Inflammatory macrophage treated with lipopolysaccharide for 1 hour (primary cell): ENCODE measurements around the gene C2CD4B.

Experiments
- DNase-seq, 2 donors: peaks; one replicate each; pipeline ENCODE4 v3.0.0-alpha.2; 2020 to 2022

The C2CD4B gene

GRCh38 chr15:62165104-62165792 is at the start of gene C2CD4B:
TSS of gene C2CD4B (minus strand) at chr15:62165285. CDS start at chr15:62164984, 301 bp downstream.
- no peak for DNase-seq

- no peak for DNase-seq
Observed at GRCh38 chr15:62212741-62213140, 47.7 kb upstream of the C2CD4B start.

- no peak for DNase-seq
Observed at GRCh38 chr15:62211348-62211747, 46.3 kb upstream of the C2CD4B start.

GRCh38 chr15:62209821-62210220 is 44.7 kb upstream of the C2CD4B start:
- DNase-seq, result no peak

GRCh38 chr15:62209322-62209721 is 44.2 kb upstream of the C2CD4B start:
- no peak for DNase-seq

GRCh38 chr15:62208884-62209283 is 43.8 kb upstream of the C2CD4B start:
- DNase-seq, result no peak

- no peak for DNase-seq
Observed at GRCh38 chr15:62208367-62208766, 43.3 kb upstream of the C2CD4B start.

GRCh38 chr15:62190675-62191074 is 25.6 kb upstream of the C2CD4B start:
- DNase-seq, result no peak

- no peak for DNase-seq
Observed at GRCh38 chr15:62190274-62190673, 25.2 kb upstream of the C2CD4B start.

- DNase-seq, result no peak
Observed at GRCh38 chr15:62188744-62189143, 23.7 kb upstream of the C2CD4B start.

- DNase-seq, result no peak
Observed at GRCh38 chr15:62187910-62188309, 22.8 kb upstream of the C2CD4B start.

GRCh38 chr15:62187425-62187824 is 22.3 kb upstream of the C2CD4B start:
- no peak for DNase-seq

- DNase-seq, result no peak
Observed at GRCh38 chr15:62186578-62186977, 21.5 kb upstream of the C2CD4B start.

- DNase-seq, result no peak
Observed at GRCh38 chr15:62183130-62183529, 18.0 kb upstream of the C2CD4B start.

- DNase-seq, result no peak
Observed at GRCh38 chr15:62173215-62173614, 8.1 kb upstream of the C2CD4B start.

- no peak for DNase-seq
Observed at GRCh38 chr15:62171882-62172281, 6.8 kb upstream of the C2CD4B start.

- DNase-seq, result no peak
Observed at GRCh38 chr15:62165793-62166375, 799 bp upstream of the C2CD4B start.

- DNase-seq, result no peak
Observed at GRCh38 chr15:62164396-62165103, 535 bp downstream of the C2CD4B start.

GRCh38 chr15:62164014-62164395 is 1.1 kb downstream of the C2CD4B start:
- DNase-seq, result no peak

GRCh38 chr15:62163397-62164013 is 1.6 kb downstream of the C2CD4B start:
- DNase-seq, result no peak

GRCh38 chr15:62153228-62153627 is 11.9 kb downstream of the C2CD4B start:
- DNase-seq, result no peak

- no peak for DNase-seq
Observed at GRCh38 chr15:62150445-62150844, 14.6 kb downstream of the C2CD4B start.

- no peak for DNase-seq
Observed at GRCh38 chr15:62149729-62150128, 15.4 kb downstream of the C2CD4B start.

GRCh38 chr15:62147551-62147950 is 17.5 kb downstream of the C2CD4B start:
- DNase-seq, result no peak
